Activated CD8-positive, alpha-beta memory T cell treated with anti-CD3 and anti-CD28 coated beads, Interleukin-2, amount 50 U/mL, for 48 hours (primary cell): ENCODE measurements around the gene HOPX.
"Not testable (repeated sequence)": the region's sequence is repeated elsewhere in the genome, so short reads cannot be mapped to it uniquely, and the experiment has no call there.

Experiments used
- DNase-seq: peaks from one replicate; pipeline ENCODE4 v3.0.0-alpha.2; 2020

Gene HOPX

GRCh38 chr4:56622176-56622575 is 58.9 kb downstream of the HOPX start:
- no peak for DNase-seq

DNA sequence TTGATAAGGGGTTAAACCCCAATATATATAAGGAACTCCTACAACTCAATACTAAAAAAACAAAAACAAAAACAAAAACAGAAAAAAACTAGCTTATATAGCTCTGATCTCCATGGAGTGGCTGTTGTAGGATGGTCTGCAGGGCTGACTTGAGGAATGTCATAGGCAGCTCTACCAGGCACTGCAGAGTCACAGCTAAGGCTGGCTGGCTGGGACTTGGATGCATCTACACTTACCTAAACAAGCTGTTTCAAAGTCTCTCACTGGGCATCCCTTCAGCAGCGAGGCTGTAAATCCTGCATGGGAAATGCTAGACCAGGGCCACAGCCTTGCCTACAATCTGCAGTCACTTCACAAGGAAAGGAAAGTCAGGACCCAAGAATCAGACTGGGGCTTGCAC is 61.3 kb downstream of the HOPX start:
- DNase-seq, result no peak

DNA sequence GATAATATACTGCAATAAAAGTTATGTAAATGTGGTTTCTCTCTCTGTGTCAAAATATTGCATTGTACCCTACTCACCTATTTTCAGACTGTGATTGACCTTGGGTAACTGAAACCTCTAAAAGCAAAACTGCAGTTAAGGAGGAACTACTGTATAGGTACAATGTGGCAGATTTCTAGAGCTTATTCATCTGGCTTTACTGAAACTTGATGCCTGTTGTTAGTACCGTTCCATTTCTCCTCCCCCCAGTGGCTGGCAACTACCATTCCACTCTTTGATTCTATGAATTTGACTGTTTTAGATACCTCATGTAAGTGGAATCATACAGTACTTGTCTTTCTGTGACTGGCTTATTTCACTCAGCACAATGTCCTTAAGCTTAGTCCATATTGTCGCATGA is 61.9 kb downstream of the HOPX start:
- no peak for DNase-seq

DNA sequence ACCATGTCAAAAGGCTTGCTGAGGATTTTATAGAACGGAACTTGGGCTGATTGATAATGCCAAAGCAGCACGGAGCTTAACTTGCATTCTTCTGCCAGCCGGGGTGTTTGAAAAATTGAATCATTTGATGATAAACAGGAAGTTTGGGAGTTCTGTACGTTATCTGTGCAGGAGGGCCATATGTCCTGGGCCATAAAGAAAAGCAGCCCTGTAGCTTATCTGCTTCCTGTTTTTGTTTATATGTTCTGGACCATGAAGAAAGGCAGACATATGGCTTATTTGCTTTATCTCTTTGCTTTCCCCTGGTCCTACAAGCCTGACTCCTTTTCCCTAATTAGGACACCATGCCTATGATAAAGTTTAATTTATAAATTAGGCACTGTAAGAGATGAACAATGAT is 62.4 kb downstream of the HOPX start:
- no peak for DNase-seq

- DNase-seq, result no peak
Measured at GRCh38 chr4:56613101-56613862, 67.8 kb downstream of the HOPX start.

GRCh38 chr4:56612282-56612681 is 68.8 kb downstream of the HOPX start:
- no peak for DNase-seq

DNA sequence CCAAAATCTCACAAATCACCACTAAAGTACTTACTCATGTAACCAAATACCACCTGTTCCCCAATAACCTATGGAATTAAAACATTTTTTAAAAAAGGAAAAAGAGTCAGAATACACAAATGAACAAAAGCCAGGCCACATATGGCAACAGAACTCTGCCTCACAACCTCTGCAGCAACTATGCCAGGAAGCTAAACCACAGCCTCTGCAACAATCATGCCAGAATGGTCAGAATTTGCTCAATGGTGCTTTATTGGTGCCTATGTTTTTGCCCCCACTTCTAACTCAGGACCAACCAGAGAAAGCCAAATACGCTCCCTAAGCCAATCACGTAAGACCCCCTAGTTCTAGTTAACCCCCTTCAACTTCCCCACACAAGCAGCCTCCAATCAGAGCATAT is 69.6 kb downstream of the HOPX start:
- DNase-seq, result no peak

GRCh38 chr4:56610170-56610569 is 70.9 kb downstream of the HOPX start:
- DNase-seq, result not testable (repeated sequence)

- DNase-seq, result no peak
Measured at GRCh38 chr4:56607926-56608325, 73.2 kb downstream of the HOPX start.

- DNase-seq, result no peak
Measured at GRCh38 chr4:56606385-56606784, 74.7 kb downstream of the HOPX start.

DNA sequence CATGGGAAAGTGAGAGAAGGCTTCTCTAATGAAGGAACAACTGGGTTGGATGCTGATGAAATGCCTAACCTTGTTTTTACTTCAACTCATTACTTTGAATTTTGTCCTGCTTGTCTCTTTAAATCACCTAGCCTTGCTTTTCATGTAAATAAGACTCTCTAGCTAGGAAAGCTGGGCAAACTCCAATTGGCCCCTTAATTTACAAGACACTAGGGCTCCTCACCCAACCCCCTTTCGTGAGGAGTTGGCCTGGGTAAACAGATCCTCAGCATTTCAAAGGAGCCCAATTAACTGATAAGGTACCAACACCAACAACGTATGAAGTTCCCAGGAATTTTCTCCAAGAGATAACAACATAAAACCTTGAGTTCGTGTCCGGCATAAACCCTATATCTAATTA is 75.6 kb downstream of the HOPX start:
- not testable (repeated sequence) for DNase-seq

DNA sequence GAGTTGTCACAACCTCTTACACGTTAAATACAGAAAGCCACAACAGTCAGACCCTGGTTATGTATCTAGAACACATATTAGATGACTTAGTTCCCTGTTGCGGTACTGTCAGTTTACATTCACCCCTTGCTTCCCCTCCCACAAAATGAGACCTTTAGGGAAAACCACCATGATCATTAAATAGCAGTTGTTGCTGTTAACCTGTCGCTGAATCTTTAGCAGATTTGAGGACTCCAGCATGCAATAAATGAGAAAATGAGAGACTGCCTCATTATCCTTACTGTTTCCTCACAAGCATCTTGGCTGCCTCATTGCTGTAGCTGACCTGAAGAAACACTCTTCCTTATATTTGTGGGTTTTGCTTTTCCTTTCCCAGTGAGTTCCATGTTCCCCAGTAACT is 77.8 kb downstream of the HOPX start:
- no peak for DNase-seq
